WTC11 (cell line): Measurements from ENCODE around the gene BCKDHA. TPM values are rescaled to one million over a fixed set of nuclear protein-coding genes. Genes with fewer than 3 reads are reported as not detected.
"Not testable (repeated sequence)": the region's sequence is repeated elsewhere in the genome, so short reads cannot be mapped to it uniquely, and the experiment has no call there.

Experiments
- ATAC-seq: fragments of 200-7000 bp; cut with Tn5 transposase; 2 replicates; pipeline ENCODE4 v1.10.0; 2021; ENCODE audit warnings: mild to moderate bottlenecking, moderate library complexity
- CTCF ChIA-PET: fragments of 300-600 bp; sonication (Branson Sonifier 250); formaldehyde crosslinking; loops from one replicate; lab custom pipeline; 2021; ENCODE audit warnings: antibody characterized with exemption; lab: Charles Lee
- POLR2A ChIA-PET: fragments of 350-600 bp; sonication (Branson Sonifier 250); formaldehyde crosslinking; loops from one replicate; lab custom pipeline; 2021; ENCODE audit warnings: antibody characterized with exemption; lab: Charles Lee
- DNase-seq: peaks from one replicate; pipeline ENCODE4 v3.0.0; 2021; ENCODE audit warnings: low spot score
- H3K27ac Mint-ChIP-seq: 2 replicates; pipeline ENCODE4 v1.8.0; 2021; ENCODE audit warnings: mixed read lengths
- H3K27me3 Mint-ChIP-seq: 2 replicates; pipeline ENCODE4 v1.8.0; 2021; ENCODE audit warnings: low read depth, mild to moderate bottlenecking, moderate library complexity, mixed read lengths
- H3K36me3 Mint-ChIP-seq: 2 replicates; pipeline ENCODE4 v1.8.0; 2021; ENCODE audit warnings: mixed read lengths
- H3K4me1 Mint-ChIP-seq: 2 replicates; pipeline ENCODE4 v1.8.0; 2022; ENCODE audit warnings: mixed read lengths
- H3K4me3 Mint-ChIP-seq: 2 replicates; pipeline ENCODE4 v1.8.0; 2021; ENCODE audit warnings: mild to moderate bottlenecking, moderate library complexity, mixed read lengths
- H3K9me3 Mint-ChIP-seq: 2 replicates; pipeline ENCODE4 v1.8.0; 2021; ENCODE audit warnings: mixed read lengths
- CREB1 ChIP-seq: sonication (generic); formaldehyde crosslinking; IDR thresholded peaks from 2 replicates; pipeline ENCODE4 v1.8.0; 2023; ENCODE audit warnings: mild to moderate bottlenecking, missing genetic modification reagents
- GABPB1 ChIP-seq: sonication (generic); formaldehyde crosslinking; IDR thresholded peaks from 2 replicates; pipeline ENCODE4 v1.8.1; 2023; ENCODE audit warnings: mild to moderate bottlenecking, missing genetic modification reagents
- JAZF1 ChIP-seq: fragments of 250-450 bp; sonication (Bioruptor Pico); IDR thresholded peaks from 2 replicates; pipeline ENCODE4 v1.9.0; 2021; ENCODE audit warnings: moderate library complexity, mild to moderate bottlenecking, inconsistent platforms
- MYBL2 ChIP-seq: sonication (generic); formaldehyde crosslinking; IDR thresholded peaks from 2 replicates; pipeline ENCODE4 v1.8.1; 2023; ENCODE audit warnings: mild to moderate bottlenecking, moderate library complexity, missing genetic modification reagents
- NFATC4 ChIP-seq: fragments of 250-450 bp; sonication (Bioruptor Pico); IDR thresholded peaks from 2 replicates; pipeline ENCODE4 v1.9.0; 2021; ENCODE audit warnings: mild to moderate bottlenecking
- NFE2L1 ChIP-seq: sonication (generic); formaldehyde crosslinking; IDR thresholded peaks from 2 replicates; pipeline ENCODE4 v1.8.1; 2023; ENCODE audit warnings: missing genetic modification reagents
- NR3C1 ChIP-seq: sonication (generic); formaldehyde crosslinking; conservative IDR thresholded peaks from 2 replicates; pipeline ENCODE4 v1.8.1; 2023; ENCODE audit warnings: low read depth, mild to moderate bottlenecking, missing genetic modification reagents
- TEAD1 ChIP-seq: sonication (generic); formaldehyde crosslinking; IDR thresholded peaks from 2 replicates; pipeline ENCODE4 v1.8.0; 2022; ENCODE audit warnings: mild to moderate bottlenecking, missing genetic modification reagents
- TEAD4 ChIP-seq: sonication (generic); formaldehyde crosslinking; IDR thresholded peaks from 2 replicates; pipeline ENCODE4 v1.8.0; 2022; ENCODE audit warnings: mild to moderate bottlenecking, missing genetic modification reagents
- ZNF138 ChIP-seq: sonication (generic); formaldehyde crosslinking; conservative IDR thresholded peaks from 2 replicates; pipeline ENCODE4 v1.8.1; 2022; ENCODE audit warnings: mild to moderate bottlenecking, moderate library complexity, missing genetic modification reagents
- ZNF263 ChIP-seq: sonication (generic); formaldehyde crosslinking; IDR thresholded peaks from 2 replicates; pipeline ENCODE4 v1.8.1; 2022; ENCODE audit warnings: low read depth, mild to moderate bottlenecking, moderate library complexity, missing genetic modification reagents
- total RNA-seq: library from RNA; stranded (reverse); gene quantifications from 3 replicates; pipeline ENCODE4 v1.2.3, GENCODE V29; 2021
- TF ChIP-seq, protein P1 (sequence below): sonication (generic); formaldehyde crosslinking; IDR thresholded peaks from 2 replicates; pipeline ENCODE4 v1.8.1; 2023; ENCODE audit warnings: mild to moderate bottlenecking, moderate library complexity, missing genetic modification reagents
- TF ChIP-seq, protein P2 (sequence below): sonication (generic); formaldehyde crosslinking; IDR thresholded peaks from 2 replicates; pipeline ENCODE4 v1.8.1; 2023; ENCODE audit warnings: mild to moderate bottlenecking, missing genetic modification reagents
- TF ChIP-seq, protein P3 (sequence below): fragments of 250-450 bp; sonication (Bioruptor Pico); IDR thresholded peaks from 2 replicates; pipeline ENCODE4 v1.9.0; 2021; ENCODE audit warnings: mild to moderate bottlenecking
- TF ChIP-seq, protein P4 (sequence below): sonication (generic); formaldehyde crosslinking; IDR thresholded peaks from 2 replicates; pipeline ENCODE4 v1.8.0; 2022; ENCODE audit warnings: missing genetic modification reagents
- TF ChIP-seq, protein P5 (sequence below): fragments of 200-600 bp; IDR thresholded peaks from 2 replicates; pipeline ENCODE4 v1.8.0; 2022; ENCODE audit warnings: antibody characterized with exemption

BCKDHA gene
- total RNA-seq, 1 experiment from 2014 or later = 18.8 TPM

DNA sequence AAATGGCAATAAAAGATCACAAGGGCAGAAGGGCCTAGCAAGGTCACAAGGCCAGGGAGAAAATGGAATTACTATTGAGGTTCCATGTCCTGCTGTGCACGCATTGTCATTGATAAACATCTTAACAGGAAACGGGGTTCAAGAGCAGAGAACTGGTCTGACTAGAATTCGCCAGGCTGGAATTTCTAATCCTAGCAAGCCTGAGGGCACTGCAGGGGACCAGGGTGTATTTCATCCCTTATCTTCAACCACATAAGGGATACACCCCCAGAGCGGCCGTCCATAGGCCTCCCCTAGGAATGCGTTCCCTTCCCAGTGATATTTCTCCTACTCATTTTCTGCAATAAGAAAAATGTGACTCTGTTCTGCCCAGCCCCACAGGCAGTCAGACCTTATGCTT lies 64.9 kb downstream of the BCKDHA start:
- no peak for DNase-seq

DNA sequence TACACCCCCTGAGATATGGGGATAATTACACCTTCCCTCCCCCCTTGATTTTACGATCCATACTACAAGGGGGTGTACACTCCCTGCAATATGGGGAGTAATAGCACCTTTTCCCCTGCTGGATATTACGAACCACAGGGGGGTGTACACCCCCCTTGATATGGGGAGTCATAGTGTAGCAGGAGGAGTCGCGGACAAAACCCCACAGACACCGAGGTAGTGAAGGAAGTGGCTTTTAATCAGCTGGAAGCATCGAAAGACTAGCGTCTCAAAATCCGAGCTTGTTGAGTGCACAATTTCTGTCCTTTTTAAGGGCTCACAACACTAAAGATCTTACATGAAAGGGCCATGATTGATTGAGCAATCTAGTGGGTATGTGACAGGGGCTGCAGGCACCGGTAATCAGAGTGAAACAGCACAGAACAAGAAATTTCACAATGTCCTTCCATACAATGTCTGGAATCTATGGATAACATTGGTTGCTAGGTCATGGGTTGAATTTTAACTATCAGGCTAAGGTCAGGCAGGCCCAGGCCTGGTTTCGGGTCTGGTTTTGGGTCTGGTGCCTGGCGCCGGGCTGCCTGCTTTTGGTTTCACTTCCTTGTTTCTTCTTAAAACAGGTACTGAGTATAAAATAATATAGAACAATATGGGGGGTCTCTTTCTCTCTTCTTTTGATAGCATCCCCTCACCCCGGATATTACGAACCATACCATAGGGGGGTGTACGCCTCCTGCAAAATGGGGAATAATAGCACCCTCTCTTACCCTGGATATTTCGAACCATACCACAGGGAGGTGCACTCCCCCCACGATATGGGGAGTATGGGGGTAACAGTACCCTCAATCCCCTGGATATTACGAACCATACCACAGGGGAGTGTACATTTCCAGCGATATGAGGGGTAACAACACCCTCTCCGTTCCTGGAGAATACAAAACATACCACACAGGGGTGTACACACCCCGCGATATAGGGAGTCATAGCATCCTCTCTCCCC lies 65.9 kb downstream of the BCKDHA start:
- H3K4me1 Mint-ChIP-seq, H3K4me3 Mint-ChIP-seq, DNase-seq, ATAC-seq, CTCF ChIA-PET, H3K27ac Mint-ChIP-seq, POLR2A ChIA-PET: not testable (repeated sequence)
- TF ChIP-seq GABPB1 (CRISPR knock-in tag) = peak; percentile 31; the same call in 1 of the 2 replicates
- peaks cover 15% of the 10 kb centered on the region for H3K36me3 Mint-ChIP-seq
- peaks cover 86% of the 10 kb centered on the region for H3K9me3 Mint-ChIP-seq
- H3K27me3 Mint-ChIP-seq = peaks cover 29% of the 10 kb centered on the region

More for the DNA sequence above, 64.9 kb downstream of the BCKDHA start:
- ChIA-PET CTCF (no interaction called here), POLR2A (no interaction called here)
- Mint-ChIP-seq H3K9me3 (peaks cover 79% of the 10 kb centered on the region), H3K4me1 (no peaks in the 10 kb centered on the region), H3K27me3 (peaks cover 38% of the 10 kb centered on the region), H3K27ac (no peak overlapping the region), H3K4me3 (no peak overlapping the region), H3K36me3 (peaks cover 15% of the 10 kb centered on the region)
- TF ChIP-seq NFE2L1 (CRISPR knock-in tag) (no peak), MYBL2 (CRISPR knock-in tag) (no peak), CREB1 (CRISPR knock-in tag) (no peak), ZNF138 (CRISPR knock-in tag) (no peak), TEAD1 (no peak), JAZF1 (CRISPR knock-in tag) (no peak), ZNF263 (CRISPR knock-in tag) (no peak), NR3C1 (CRISPR knock-in tag) (no peak), TEAD4 (CRISPR knock-in tag) (no peak), NFATC4 (CRISPR knock-in tag) (no peak)
- TF ChIP-seq, protein P1, sequence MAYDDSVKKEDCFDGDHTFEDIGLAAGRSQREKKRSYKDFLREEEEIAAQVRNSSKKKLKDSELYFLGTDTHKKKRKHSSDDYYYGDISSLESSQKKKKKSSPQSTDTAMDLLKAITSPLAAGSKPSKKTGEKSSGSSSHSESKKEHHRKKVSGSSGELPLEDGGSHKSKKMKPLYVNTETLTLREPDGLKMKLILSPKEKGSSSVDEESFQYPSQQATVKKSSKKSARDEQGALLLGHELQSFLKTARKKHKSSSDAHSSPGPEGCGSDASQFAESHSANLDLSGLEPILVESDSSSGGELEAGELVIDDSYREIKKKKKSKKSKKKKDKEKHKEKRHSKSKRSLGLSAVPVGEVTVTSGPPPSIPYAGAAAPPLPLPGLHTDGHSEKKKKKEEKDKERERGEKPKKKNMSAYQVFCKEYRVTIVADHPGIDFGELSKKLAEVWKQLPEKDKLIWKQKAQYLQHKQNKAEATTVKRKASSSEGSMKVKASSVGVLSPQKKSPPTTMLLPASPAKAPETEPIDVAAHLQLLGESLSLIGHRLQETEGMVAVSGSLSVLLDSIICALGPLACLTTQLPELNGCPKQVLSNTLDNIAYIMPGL (CRISPR knock-in tag) = no peak
- TF ChIP-seq, protein P2, sequence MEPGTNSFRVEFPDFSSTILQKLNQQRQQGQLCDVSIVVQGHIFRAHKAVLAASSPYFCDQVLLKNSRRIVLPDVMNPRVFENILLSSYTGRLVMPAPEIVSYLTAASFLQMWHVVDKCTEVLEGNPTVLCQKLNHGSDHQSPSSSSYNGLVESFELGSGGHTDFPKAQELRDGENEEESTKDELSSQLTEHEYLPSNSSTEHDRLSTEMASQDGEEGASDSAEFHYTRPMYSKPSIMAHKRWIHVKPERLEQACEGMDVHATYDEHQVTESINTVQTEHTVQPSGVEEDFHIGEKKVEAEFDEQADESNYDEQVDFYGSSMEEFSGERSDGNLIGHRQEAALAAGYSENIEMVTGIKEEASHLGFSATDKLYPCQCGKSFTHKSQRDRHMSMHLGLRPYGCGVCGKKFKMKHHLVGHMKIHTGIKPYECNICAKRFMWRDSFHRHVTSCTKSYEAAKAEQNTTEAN (CRISPR knock-in tag) = no peak
- TF ChIP-seq, protein P3, sequence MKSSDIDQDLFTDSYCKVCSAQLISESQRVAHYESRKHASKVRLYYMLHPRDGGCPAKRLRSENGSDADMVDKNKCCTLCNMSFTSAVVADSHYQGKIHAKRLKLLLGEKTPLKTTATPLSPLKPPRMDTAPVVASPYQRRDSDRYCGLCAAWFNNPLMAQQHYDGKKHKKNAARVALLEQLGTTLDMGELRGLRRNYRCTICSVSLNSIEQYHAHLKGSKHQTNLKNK (CRISPR knock-in tag) = no peak
- TF ChIP-seq, protein P4, sequence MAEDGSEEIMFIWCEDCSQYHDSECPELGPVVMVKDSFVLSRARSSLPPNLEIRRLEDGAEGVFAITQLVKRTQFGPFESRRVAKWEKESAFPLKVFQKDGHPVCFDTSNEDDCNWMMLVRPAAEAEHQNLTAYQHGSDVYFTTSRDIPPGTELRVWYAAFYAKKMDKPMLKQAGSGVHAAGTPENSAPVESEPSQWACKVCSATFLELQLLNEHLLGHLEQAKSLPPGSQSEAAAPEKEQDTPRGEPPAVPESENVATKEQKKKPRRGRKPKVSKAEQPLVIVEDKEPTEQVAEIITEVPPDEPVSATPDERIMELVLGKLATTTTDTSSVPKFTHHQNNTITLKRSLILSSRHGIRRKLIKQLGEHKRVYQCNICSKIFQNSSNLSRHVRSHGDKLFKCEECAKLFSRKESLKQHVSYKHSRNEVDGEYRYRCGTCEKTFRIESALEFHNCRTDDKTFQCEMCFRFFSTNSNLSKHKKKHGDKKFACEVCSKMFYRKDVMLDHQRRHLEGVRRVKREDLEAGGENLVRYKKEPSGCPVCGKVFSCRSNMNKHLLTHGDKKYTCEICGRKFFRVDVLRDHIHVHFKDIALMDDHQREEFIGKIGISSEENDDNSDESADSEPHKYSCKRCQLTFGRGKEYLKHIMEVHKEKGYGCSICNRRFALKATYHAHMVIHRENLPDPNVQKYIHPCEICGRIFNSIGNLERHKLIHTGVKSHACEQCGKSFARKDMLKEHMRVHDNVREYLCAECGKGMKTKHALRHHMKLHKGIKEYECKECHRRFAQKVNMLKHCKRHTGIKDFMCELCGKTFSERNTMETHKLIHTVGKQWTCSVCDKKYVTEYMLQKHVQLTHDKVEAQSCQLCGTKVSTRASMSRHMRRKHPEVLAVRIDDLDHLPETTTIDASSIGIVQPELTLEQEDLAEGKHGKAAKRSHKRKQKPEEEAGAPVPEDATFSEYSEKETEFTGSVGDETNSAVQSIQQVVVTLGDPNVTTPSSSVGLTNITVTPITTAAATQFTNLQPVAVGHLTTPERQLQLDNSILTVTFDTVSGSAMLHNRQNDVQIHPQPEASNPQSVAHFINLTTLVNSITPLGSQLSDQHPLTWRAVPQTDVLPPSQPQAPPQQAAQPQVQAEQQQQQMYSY (CRISPR knock-in tag) = no peak
- TF ChIP-seq, protein P5, sequence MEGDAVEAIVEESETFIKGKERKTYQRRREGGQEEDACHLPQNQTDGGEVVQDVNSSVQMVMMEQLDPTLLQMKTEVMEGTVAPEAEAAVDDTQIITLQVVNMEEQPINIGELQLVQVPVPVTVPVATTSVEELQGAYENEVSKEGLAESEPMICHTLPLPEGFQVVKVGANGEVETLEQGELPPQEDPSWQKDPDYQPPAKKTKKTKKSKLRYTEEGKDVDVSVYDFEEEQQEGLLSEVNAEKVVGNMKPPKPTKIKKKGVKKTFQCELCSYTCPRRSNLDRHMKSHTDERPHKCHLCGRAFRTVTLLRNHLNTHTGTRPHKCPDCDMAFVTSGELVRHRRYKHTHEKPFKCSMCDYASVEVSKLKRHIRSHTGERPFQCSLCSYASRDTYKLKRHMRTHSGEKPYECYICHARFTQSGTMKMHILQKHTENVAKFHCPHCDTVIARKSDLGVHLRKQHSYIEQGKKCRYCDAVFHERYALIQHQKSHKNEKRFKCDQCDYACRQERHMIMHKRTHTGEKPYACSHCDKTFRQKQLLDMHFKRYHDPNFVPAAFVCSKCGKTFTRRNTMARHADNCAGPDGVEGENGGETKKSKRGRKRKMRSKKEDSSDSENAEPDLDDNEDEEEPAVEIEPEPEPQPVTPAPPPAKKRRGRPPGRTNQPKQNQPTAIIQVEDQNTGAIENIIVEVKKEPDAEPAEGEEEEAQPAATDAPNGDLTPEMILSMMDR = no peak
- no peak for ATAC-seq

Other genes starting within 250 kb of the BCKDHA start
- gene CYP2S1, start 204.6 kb upstream of the BCKDHA start, total RNA-seq = 173 to 191 TPM (median 188 TPM) in 3 replicates
- gene AXL, start 178.6 kb upstream of the BCKDHA start, total RNA-seq = 25.0 to 27.3 TPM (median 27.0 TPM) in 3 replicates
- gene HNRNPUL1, start 133.4 kb upstream of the BCKDHA start, total RNA-seq = 246 to 282 TPM (median 257 TPM) in 3 replicates
- gene CCDC97, start 87.6 kb upstream of the BCKDHA start, total RNA-seq = 29.7 to 31.4 TPM (median 30.8 TPM) in 3 replicates
- 10.4 to 11.8 TPM (median 11.0 TPM) in 3 replicates for gene TGFB1, start 43.9 kb upstream of the BCKDHA start, total RNA-seq
- gene B9D2, start 33.7 kb upstream of the BCKDHA start, total RNA-seq = 4.5 to 6.3 TPM (median 4.7 TPM) in 3 replicates
- 5.3 to 6.0 TPM (median 5.3 TPM) in 3 replicates for gene TMEM91, start 21.3 kb upstream of the BCKDHA start, total RNA-seq
- 56.4 to 60.3 TPM (median 56.6 TPM) in 3 replicates for gene EXOSC5, start 459 bp upstream of the BCKDHA start, total RNA-seq
- 0.96 to 2.3 TPM (median 1.2 TPM) in 3 replicates for gene B3GNT8, start 29.6 kb downstream of the BCKDHA start, total RNA-seq
- gene DMAC2, start 42.1 kb downstream of the BCKDHA start, total RNA-seq = 77.6 to 85.6 TPM (median 82.6 TPM) in 3 replicates
- gene ERICH4, start 45.3 kb downstream of the BCKDHA start, total RNA-seq = 0.24 TPM in 1 of 3 replicates, not detected in the others
- gene CEACAM21, start 178.3 kb downstream of the BCKDHA start, total RNA-seq = 0.35 to 0.55 TPM in 2 of 3 replicates, not detected in the other
- gene CEACAM4, start 229.3 kb downstream of the BCKDHA start, total RNA-seq = not detected in 3 replicates